ENCODE data around the gene AKNA.
A peak's percentile ranks its signal among the peaks of the same experiment; 100 is the strongest.

The AKNA gene

DNA sequence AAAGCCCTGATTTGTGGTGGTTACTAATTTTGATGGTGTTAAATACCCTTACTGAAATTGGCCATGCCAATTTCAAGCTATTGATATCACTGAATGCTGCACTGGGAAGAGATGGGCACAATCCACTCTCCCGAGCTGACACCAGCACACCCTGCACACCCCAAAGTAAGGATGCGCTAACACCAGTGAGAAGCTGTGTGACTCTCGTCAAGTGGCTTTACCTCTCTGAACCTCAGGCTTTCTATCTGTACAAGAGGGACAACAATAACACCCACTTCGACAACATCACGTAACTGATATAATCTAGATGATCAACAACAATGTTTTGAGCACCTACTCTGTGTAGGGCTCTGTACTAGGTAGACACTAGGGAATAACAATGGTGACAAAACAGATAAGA, 8.0 kb upstream of the AKNA start:
- peak; percentile 14 for DNase-seq

DNA sequence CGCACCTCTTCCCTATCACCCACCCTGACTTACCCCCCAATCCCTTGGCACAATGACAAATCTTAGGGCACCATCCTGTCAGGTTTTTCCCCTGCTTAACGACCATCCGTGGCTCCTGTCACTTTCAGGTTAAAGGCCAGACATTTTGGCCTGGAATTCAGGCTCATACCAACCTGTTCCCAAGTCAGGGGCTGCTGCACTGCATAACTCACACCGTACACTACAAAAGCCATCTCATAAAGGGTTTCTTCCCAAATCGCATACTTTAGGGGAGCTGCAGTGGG, 7.5 kb upstream of the AKNA start:
- peak; percentile 66 for DNase-seq

DNA sequence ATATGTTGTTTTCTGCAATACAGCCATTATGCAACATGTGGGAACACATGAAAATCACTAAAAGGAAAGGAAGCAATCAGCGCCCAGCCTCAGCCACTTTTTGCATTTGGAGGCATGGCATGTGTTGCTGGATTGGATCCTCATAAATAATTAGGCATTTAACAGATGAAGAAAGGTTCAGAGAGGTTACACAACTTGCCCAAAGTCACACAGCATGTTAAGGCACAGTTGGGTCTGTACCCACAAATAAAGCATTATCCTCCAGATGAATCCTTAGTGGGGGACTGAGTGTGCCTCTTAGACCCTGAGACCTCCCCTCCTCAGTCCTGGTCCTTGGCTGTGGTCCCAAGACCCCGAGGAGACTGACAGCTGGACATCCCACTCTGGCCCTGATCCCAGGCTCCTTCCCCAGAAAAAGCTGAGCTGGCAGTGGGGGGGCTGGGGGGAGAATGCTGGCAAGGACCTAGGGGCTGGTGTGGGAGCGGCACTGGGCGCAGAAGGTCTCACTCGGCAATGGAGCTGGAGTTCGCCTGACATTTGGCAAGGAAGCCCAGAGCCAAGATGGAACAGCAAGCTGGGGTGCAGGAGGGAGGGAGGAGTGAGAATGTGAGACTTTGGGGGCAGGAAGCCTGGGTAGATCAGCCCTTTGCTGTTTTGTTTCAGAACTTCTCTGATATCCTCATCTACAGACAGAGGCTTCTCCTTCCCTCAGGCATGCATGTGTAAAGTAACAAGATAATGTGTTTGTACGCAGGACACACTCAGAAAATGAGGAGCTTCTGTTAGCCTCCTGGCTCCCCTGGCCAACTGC, 6.9 kb upstream of the AKNA start:
- DNase-seq: peak; percentile 56

DNA sequence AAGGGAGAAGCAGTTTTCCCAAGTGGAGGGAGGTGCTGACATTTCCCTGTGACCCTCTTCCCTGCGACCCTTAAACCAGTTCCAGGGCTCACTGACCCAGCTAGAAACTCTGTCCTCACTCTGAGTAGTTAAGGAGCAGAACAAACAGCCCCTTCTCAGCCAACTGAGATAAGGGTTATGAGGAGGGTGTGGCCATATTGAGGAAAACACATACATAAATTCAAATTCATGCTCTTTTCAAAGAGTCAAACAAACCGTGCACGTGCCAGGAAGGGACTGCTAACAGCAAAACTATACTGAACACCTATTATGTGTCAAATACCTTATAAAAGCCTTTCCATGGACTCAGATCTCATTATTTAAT, 4.9 kb upstream of the AKNA start:
- DNase-seq: peak; percentile 60

DNA sequence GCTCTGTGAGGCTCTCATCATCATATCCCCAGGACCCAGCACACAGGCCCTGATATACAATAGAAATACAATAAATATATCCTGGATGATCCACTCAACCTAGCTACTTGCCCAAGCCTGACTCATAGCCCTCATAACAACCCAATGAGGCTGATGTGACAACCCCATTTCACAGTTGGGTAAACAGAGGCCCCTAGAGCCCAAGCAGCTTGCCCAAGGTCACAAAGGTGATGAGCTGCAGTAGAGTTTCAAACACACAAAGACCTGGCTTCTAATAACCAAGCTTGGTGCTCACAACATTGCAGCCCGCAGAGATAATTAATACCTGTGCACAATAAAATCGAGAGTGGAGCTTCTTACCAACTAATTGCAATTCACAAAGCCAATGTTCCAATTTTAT, 3.2 kb upstream of the AKNA start:
- peak; percentile 97 for DNase-seq

DNA sequence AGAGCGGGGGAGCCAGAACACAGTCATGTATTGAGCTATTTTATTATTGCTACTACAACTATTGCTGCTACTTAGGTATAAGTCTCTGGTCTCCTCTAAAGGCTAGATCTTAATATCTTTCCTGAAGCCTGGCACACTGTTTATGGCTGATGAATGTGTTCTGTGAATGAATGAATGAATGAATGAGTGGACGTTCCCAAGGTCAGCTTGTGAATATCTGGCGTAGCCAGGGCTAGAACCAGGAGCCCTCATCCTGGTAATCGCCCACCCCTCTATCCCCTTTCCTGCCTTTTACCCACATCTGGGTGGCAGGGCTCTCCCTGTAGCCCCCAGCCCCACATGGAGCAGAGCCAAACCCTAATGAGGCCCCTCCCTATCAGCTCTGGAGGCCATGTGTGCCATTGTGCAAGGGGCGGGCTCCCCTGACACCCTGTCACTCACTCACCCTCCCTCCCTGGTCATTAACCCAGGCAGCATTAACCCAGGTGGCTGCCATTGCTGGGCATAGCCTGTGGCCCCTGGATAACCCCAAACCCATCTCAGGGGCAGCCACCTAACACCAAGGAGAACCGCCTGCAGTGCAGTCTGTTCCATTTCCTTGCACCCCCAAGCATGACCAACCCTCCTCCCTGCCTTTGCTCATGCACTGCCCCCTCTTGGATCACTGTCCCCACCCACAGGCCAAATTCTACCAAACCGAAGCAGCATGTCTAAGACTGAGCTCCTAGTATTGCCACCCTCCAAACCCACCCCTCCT, 2.0 kb upstream of the AKNA start:
- peak; percentile 60 for DNase-seq

DNA sequence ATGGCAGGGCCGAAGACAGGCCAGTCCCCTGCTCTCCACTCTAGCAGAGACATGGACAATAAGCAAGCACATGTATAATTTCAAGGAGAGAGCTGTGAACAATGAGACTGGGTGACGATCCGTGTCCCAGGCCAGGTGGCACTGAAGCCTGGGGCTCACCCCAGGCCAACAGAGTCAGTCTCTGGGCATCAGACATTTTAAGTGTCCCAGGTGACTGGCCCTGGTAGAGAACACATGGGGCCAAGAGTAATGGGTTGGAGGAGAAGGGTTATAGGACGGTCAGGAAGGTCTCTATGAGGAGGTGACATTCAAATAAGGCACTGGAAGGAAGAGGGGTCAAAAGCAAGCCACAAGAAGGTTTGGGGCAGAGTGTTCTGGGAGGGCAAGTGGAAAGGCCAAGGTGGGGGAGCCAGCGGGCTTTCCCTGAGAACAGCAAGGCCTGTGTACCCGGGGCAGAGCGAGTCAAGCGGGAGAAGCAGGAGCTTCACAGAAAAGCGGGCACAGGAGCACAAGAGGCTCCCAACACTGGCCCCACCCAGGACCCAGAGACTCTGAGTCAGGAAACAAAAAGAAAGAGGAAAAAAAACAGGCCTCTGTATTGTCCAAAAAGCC, 1.1 kb upstream of the AKNA start:
- no peak for DNase-seq

DNA sequence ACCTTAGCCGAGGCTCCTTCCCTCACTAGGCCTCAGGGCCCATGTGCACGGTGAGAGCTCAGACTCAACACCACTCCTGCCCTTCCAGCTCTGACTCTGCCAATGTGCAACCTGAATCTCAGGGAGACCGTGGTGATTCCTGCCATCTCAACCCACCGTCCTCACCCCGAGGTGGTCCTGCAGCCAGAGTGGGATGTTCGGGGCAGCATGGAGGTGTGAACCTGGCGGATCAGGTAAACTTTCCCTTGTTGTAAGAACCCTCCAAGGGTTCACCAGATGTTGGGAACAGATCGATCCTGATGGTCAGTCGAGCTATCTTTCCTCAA, 538 bp upstream of the AKNA start:
- DNase-seq: no peak

DNA sequence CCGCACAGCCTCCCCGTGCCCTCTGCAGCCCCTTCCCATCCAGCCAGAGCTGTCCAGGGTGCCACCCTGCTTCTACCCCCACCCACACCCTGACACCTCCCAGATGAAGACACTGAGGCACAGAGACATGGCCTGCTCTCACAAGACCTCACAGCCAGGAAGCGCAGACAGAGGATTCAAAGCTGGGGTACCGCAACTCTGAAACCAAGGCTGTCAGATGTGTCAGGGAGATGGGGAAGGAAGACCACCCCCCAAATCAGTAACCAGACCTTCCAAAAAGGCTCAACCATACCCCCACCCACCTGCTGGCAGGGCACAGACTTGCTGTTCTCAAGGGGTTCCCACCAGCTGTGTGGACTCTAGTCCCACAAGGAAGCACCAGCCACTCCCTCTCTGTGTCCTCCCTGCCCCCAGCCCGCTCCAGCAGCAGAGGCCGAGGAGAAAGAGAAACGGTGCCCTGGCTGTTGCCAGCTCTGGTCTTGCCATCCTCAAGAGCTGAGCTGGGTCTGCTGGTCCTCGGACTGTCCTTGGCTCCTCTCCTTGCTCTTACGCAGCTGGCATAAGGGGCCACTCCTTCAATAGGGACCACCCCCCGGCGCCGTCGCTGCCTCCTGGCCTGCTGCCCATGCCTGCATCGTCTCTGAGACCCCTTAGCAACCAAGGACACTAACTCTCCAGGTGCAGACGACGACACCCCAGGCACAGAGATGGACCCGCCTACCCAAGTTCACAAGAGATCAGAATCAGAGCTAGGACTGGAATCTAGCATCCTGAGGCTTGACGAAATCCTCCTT, 699 bp downstream of the AKNA start:
- no peak for DNase-seq

DNA sequence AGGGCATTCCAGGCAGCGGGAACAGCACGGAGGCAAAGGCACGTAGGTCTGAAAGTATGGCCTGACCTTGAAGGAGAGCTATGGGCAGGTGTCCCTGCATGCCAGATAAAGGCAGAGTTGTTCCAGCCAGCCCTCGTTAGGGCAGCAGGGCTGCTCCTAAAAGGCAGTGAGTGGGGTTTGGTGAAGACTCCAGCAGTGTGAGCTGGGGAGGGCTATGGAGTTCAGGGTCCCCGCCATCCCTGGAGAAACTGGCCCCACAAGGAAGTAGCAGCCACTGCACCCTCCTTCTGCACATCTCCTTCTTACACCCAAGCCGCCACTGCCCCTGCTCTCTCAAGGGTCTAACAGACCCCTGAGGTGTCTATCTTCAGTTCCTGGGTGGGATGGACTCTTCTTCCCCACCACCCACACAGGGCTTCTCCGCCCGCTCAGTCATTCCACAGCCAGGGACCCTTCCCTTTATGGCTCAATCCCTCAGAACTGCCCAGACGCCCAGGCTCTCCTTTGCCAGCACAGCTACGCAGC, 1.4 kb downstream of the AKNA start:
- no peak for DNase-seq

DNA sequence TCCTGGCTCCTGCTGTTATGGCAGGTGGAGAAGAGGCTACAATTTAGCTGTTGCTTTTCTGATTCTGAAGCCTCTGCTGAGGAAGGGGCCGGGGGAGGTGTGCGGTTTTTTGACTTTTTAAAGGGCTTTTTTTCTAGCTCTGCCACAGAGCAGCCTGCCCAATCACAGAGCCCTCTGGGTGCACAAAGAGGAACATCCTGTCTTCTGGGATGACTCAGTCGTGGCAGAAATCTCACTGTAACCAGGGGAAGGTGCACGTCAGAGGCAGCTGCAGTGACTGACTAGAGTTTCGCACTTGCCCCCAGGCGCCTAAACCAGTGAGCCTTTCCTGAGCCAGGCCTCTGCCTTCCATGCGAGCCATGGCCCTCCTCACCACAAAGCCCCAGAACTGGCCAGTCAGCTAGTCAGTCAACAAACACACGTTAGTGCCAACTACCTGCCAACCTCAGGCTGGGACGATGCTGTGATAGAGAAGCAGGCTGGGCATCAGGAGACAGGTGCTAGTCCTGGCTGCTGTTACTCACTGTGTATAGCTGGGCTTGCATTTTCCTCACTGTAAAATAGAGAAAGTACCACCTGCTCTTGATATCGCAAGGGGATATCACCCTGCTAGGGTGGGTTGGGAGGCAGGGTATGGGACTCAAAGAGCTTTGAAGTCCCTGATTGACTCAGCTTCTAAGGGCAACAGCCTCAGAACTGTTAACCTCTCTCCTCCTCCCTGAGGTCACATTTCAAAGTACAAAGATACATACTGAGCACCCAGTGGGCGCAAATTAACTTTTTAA, 2.2 kb downstream of the AKNA start:
- peak; percentile 23 for DNase-seq

DNA sequence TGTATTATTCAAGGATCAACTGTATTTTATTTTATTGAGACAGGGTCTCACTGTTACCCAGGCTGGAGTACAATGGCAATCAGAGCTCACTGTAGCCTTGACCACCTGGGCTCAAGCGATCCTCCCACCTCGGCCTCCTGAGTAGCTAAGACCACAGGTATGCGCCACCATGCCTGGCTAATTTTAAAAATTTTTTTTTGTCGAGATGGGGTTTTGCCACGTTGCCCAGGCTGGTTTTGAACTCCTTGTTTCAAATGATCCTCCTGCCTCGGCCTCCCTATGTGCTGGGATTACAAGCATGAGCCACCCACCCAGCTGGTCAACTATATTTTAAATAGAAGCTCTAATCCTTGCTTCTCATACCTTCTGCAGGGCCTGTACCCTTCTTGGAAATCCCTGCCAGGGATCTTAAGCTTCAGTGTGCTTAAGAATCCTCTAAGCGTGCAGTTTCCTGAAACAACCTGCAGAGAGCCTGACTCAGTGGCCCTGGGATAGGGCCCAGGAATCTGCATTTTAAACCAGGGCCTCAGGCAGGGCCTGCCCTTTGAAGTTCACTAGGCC, 2.9 kb downstream of the AKNA start:
- no peak for DNase-seq

DNA sequence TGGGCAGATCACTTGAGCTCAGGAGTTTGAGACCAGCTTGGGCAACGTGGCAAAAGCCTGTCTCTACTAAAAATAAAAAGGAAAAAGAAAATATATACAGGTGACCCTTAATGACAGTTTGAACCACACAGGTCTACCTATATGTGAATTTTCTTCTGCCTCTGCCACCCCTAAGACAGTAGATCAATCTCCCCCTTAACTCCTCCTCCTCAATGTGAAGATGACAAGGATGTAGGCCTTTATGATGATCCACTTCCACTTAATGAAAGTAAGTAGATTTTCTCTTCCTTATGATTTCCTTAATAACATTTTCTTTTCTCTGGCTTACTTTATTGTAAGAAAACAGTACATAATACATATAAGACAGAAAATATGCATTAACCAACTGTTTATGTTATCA, 3.4 kb downstream of the AKNA start:
- no peak for DNase-seq

DNA sequence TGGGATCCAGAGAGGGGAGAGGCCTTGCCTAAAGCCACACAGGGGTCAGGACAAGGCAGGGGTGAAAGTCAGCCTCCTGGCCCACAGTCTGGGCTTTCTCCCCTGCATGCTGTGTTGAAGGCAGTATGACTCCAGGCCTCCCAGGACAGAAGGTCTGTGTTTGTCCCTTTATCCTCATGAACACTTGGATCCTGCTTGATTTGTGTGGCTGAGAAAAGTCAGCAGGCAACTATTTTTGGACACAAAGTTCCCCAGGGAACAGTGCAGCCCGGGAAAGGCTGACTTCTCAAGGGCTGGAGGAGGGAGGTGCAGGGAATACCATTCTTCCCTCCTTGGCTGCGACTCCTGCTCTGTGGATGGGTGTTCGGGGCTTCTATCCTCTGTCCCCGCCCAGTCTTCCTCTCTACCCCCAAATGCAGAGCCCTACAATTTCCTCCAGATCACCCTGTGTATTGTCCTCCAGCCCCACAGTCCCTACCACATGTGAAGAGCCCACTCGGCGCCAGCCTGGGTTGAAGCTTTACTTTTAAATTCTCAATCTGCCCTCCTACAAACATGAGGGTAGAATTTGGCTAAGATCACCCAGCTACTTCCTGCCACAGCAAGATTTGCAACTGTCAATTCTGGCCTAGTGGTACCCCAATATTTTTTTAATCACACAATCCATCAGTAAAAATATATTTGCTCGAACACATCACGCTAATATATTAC, 4.1 kb downstream of the AKNA start:
- DNase-seq: no peak

DNA sequence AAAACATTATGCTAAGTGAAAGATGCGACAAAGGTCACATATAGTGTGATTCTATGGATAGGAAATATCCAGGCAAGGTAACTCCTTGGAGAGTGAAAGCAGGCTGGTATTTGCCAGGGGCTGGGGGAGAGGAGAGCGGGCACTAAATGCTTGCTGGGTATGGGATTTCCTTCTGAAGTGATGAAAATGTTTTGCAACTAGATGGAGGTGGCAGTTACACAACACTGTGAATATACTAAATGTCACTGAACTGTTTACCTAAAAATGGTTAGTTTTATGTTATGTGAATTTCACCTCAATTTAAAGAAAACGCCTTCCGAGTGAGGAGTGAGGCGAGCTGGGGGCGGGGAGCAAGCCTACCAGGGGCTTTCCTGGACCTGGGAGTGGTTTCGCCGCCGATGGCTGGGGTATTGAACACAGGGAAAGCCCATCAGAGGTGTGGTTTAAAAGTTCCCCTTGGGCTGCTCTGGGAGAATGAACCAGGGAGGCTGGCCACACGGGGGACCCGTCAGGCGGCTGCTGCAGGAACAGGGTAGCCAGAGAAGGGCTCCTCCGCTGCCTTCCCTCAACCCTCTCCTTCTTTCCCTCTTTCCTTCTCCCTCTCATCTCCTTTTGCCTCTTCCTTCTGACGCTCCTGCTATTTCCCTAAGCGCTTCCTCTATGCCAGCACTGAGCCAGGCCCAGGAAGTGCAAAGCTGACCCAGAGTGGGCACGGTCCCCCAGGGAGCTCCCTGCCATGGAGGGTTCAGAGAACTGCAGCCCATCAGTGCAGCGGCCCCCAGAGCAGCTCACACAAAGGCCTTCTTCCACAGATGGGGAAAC, 4.9 kb downstream of the AKNA start:
- DNase-seq: no peak

DNA sequence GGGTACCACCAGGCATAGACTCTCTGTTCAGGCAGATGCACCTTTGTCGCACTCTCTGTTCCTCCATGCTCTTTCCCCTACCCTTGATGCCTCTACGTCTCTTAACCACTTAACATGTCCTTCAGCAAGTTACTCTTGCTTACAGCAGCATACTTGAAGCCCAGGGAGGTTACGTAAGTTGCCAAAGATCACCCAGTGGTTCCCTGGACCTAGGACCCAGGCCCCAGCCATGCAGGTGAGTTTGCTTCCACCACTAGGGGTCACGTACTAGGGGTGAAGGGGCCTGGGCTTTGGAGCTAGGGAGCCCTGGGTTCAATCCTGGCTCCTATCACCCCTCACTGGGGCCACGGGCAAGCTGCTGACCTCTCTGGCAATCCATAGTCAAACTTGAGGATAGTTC, 8.9 kb downstream of the AKNA start:
- no peak for DNase-seq

DNA sequence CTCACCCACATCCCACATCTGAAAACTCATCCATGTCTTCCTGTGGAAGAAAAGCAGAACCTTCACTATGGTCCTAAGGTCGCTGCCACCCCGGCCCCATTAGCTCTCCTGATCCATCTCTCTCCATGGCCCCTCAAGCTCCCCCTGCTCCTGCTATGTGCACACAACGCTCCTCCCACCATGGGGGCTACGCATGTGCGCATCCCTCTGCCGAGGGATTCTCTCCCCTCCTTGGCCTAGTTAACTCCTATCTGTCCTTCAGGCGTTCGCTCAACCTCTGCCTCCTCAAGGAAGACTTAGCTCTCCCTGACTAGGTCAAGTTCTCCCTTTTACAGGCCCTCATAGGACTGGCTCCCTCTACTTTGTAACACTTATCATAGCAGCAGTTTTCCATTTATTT, 9.8 kb downstream of the AKNA start:
- DNase-seq: no peak

DNA sequence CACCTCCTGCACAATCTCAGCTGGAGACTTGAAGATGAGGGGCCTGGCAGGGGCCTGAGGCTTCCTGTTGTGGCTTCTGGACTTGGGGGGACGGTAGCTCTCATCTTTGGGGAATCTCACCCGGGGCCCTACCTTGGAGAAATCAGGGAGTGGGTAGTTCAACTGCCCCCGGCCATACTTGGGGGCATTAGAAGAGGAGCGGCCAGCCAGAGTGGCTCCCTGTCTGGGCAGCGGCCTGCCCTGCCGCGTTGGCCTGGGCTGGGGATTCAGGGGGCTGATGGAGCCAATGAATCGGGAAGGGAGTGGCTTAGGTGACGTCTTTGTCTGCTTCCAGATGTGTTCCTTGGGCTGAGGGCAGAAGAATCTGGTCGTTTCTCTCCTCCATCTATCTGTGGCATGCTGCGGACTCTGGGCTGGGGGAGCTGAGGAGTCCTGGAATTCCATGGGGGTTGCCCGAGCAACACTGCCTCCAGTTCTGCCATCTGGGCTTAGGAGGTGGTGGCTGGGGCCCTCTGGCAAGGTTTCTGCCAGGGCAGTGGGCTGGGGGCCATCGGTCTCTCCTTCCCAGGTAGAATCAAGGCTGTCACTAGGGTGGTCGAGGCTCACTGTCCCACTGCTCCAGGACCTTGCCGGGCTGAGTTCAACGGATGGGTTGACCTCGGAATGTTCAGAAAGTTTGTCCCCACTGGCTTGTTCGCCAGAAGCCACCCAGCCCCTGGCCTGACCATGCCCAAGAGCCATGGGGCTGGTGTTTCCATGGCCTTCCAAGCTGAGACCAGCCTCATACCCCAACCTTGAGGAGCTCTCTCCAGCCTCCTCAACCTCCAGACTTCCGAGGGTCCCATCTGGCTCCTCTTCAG, 11.0 kb downstream of the AKNA start:
- no peak for DNase-seq

DNA sequence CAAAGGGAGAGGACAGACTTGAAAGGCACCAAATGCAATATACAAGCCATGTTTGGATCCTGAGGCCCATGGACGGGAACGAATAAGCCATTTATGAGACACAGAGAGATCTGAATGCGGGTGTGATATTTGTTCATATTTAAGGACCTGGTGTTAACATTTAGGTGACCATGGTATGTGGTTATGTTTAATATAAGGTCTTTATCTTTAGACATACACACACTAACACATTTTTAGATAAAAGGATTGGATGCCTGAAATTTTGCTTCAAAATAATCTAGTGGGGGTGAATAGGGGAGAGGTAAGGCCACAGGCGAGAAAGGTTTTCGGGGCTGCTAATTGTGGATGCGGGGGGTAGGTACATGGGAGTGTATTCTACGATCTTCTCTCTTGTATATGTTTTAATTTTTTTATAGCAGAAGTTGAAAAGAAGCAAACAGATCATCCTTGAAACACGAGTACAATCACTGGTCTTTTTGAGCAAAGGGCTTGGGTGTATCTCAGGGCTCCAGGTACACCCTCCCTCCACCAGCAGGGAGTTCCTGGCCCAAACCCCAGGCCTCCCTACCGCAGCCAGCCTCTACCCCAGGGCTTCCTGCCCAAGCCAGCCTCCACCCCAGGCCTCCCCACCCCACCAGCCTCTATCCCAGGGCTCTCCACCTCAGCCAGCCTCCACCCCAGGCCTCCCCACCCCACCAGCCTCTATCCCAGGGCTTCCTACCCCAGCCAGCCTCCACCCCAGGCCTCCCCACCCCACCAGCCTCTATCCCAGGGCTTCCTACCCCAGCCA, 12.2 kb downstream of the AKNA start:
- DNase-seq: no peak

All from NCI-H69 (cell line).